Measurements from ENCODE around the gene PGAM1.

GRCh38 chr10:97380516-97380915 lies 45.5 kb upstream of the PGAM1 start:
- TF ChIP-seq CTCF (IDR thresholded peaks at IDR 0.05; ENCODE audit: poor library complexity) (no peak), EZH2 (IDR thresholded peaks at IDR 0.05; ENCODE audit: borderline replicate concordance) (no peak)
